ENCODE data around the gene RNLS. TPM values are rescaled to one million over a fixed set of nuclear protein-coding genes. Genes with fewer than 3 reads are reported as not detected.

Gene RNLS
- total RNA-seq, 1 experiment from 2014 or later = not detected

DNA sequence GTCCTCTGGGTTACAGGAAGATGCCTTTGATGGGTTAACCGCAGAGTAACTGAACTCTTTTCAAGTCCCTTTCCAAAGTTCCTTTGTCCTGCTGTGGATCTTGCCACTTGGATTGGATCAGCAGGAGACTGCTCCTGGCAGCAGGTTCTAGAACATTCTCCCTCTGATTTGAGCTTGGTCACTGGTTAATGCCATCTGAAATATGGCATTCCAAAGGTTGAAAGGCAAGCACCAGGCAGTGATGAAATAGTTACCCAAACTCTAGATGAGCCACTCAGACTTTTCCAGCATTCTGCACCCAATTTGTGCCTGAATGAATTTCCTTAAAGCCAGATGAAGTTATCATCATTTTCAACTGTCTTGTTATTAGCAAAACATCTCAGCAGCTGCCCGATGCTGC is 343.9 kb downstream of the RNLS start:
- TF ChIP-seq, protein P1, sequence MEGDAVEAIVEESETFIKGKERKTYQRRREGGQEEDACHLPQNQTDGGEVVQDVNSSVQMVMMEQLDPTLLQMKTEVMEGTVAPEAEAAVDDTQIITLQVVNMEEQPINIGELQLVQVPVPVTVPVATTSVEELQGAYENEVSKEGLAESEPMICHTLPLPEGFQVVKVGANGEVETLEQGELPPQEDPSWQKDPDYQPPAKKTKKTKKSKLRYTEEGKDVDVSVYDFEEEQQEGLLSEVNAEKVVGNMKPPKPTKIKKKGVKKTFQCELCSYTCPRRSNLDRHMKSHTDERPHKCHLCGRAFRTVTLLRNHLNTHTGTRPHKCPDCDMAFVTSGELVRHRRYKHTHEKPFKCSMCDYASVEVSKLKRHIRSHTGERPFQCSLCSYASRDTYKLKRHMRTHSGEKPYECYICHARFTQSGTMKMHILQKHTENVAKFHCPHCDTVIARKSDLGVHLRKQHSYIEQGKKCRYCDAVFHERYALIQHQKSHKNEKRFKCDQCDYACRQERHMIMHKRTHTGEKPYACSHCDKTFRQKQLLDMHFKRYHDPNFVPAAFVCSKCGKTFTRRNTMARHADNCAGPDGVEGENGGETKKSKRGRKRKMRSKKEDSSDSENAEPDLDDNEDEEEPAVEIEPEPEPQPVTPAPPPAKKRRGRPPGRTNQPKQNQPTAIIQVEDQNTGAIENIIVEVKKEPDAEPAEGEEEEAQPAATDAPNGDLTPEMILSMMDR (IDR thresholded peaks at IDR 0.05; ENCODE audit: unreplicated experiment) = no peak
- intact Hi-C loops (cut with micrococcal nuclease) = no loop called here
- Mint-ChIP-seq H3K4me3 (ENCODE audit: unreplicated experiment) (no peak overlapping the region), H3K27ac (ENCODE audit: low read depth, unreplicated experiment) (no peak overlapping the region), H3K27me3 (ENCODE audit: insufficient read depth, unreplicated experiment) (no peaks in the 10 kb centered on the region), H3K36me3 (ENCODE audit: insufficient read depth, unreplicated experiment) (peaks cover 7% of the 10 kb centered on the region), H3K4me1 (ENCODE audit: insufficient read depth, unreplicated experiment) (no peaks in the 10 kb centered on the region), H3K9me3 (ENCODE audit: unreplicated experiment) (no peaks in the 10 kb centered on the region)
- ChIA-PET CTCF (no interaction called here), POLR2A (interaction anchor here (1.2 to 2.6 kb wide), 3 partner anchors 10 to 31 kb away, joined by 5 to 13 read pairs (median 5); no protein-coding TSS in a partner anchor)
- BruUV-seq (replicated peaks) = no TSS peak
- DNase-seq (ENCODE audit: unreplicated experiment) = no peak

DNA sequence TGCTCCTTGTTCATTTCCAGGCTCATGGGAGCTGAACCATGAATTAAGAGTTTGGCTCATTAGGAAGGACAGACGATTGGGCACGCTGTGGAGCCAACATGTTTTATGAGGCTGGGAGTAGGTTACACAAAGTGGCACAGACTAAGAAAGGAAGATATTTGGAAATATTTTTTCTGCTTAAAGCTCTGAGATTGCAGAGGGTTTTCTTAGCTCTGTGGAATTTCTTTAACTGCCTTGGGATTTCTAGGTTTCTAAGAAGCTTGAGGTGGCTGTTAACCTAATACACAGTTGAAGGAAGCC is 344.6 kb downstream of the RNLS start:
- no peaks in the 10 kb centered on the region for H3K27me3 Mint-ChIP-seq (ENCODE audit: insufficient read depth, unreplicated experiment)
- no peak overlapping the region for H3K27ac Mint-ChIP-seq (ENCODE audit: low read depth, unreplicated experiment)

DNA sequence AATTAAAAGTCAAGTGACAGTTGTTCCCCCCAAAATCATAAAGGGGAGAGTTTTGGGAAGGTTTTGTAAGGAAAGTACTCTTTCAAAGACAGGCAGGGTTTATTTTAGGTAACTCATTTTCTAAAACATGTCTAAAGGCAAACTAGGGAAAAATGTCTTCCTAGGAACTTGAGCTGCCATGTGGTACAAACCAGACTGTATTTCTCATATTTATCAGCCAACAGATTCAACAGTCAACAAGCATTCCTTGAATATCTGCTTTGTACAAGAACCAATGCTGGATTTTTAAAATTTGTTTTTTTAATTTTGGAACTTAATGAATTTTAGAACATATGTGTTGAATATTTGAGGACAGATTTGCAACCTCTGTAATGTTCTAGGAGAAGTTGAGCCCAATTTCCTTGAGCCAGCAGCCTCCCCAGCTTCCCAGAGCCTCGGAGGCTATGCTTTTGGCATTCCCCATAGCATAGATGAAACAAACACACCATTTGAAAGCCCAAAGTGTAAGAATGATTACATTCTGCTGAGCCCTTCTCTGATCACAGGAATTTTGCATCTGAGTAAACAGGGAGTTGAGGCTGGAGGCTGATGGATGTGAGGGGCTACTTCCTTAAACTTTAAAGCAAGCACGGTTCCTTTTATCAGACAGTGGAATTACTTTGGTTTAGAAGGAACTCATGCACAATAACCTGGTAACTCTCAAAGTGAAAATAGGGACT is 345.1 kb downstream of the RNLS start:
- ChIA-PET POLR2A (interaction anchor here (1.5 kb wide), 1 partner anchor 9 kb away, joined by 5 read pairs; no protein-coding TSS in a partner anchor), CTCF (no interaction called here)
- DNase-seq (ENCODE audit: unreplicated experiment) = no peak
- Mint-ChIP-seq H3K27ac (ENCODE audit: low read depth, unreplicated experiment) (no peak overlapping the region), H3K9me3 (ENCODE audit: unreplicated experiment) (no peaks in the 10 kb centered on the region), H3K36me3 (ENCODE audit: insufficient read depth, unreplicated experiment) (peaks cover 7% of the 10 kb centered on the region), H3K4me3 (ENCODE audit: unreplicated experiment) (no peak overlapping the region), H3K27me3 (ENCODE audit: insufficient read depth, unreplicated experiment) (no peaks in the 10 kb centered on the region), H3K4me1 (ENCODE audit: insufficient read depth, unreplicated experiment) (no peaks in the 10 kb centered on the region)
- intact Hi-C loops (cut with micrococcal nuclease) = no loop called here
- TF ChIP-seq, protein P1 (IDR thresholded peaks at IDR 0.05; ENCODE audit: unreplicated experiment) = no peak
- BruUV-seq (replicated peaks) = no TSS peak

More for the DNA sequence above, 344.6 kb downstream of the RNLS start:
- POLR2A ChIA-PET = interaction anchor here (1.2 to 1.5 kb wide), 2 partner anchors 9 to 30 kb away, joined by 5 read pairs; no protein-coding TSS in a partner anchor
- TF ChIP-seq, protein P1 (IDR thresholded peaks at IDR 0.05; ENCODE audit: unreplicated experiment) = no peak
- Mint-ChIP-seq H3K4me3 (ENCODE audit: unreplicated experiment) (no peak overlapping the region), H3K36me3 (ENCODE audit: insufficient read depth, unreplicated experiment) (peaks cover 7% of the 10 kb centered on the region), H3K9me3 (ENCODE audit: unreplicated experiment) (no peaks in the 10 kb centered on the region), H3K4me1 (ENCODE audit: insufficient read depth, unreplicated experiment) (no peaks in the 10 kb centered on the region)
- CTCF ChIA-PET = no interaction called here
- intact Hi-C loops (cut with micrococcal nuclease) = no loop called here
- DNase-seq (ENCODE audit: unreplicated experiment) = no peak
- no TSS peak for BruUV-seq (replicated peaks)

DNA sequence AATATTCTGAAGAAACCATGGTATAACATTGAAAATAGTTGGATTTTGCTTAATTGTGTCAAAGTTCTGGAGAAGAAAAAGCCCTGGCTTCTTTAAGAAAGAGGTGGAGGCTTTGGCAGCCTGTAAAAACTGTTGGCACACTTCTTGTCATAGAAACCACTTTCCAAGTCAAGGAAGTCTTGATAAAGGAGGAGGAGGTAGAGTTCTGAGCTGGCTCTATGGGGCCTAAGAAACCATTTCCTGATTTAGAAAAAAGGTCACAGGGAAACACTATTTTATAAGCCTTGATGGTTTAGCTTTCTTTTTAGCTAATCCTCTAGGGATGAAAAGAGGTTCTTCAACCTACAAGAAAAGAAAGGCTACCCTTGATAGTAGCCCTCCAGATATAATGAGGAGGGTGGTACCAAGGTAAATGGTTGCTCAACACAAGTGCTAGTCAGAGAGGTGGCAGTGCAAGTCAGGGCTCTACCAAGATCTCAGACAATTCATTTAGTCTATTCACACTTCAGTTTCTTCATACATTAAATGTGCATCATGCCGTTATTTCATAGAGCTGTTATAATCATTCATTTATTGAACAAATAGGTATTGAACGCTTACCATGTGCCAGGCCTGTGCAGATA is 346.9 kb downstream of the RNLS start:
- DNase-seq (ENCODE audit: unreplicated experiment) = no peak
- TF ChIP-seq, protein P1 (IDR thresholded peaks at IDR 0.05; ENCODE audit: unreplicated experiment) = no peak
- BruUV-seq (replicated peaks) = no TSS peak
- ChIA-PET POLR2A (no interaction called here), CTCF (no interaction called here)
- intact Hi-C loops (cut with micrococcal nuclease) = no loop called here
- Mint-ChIP-seq H3K27ac (ENCODE audit: low read depth, unreplicated experiment) (no peak overlapping the region), H3K36me3 (ENCODE audit: insufficient read depth, unreplicated experiment) (peaks cover 13% of the 10 kb centered on the region), H3K9me3 (ENCODE audit: unreplicated experiment) (no peaks in the 10 kb centered on the region), H3K4me3 (ENCODE audit: unreplicated experiment) (no peak overlapping the region), H3K27me3 (ENCODE audit: insufficient read depth, unreplicated experiment) (no peaks in the 10 kb centered on the region), H3K4me1 (ENCODE audit: insufficient read depth, unreplicated experiment) (peaks cover 4% of the 10 kb centered on the region)
